GM21529 (cell line): ENCODE results near the gene SLC9A3.
"Not testable (repeated sequence)": the region's sequence is repeated elsewhere in the genome, so short reads cannot be mapped to it uniquely, and the experiment has no call there.

Source experiments
- ATAC-seq: cut with Tn5 transposase; IDR thresholded peaks from one replicate; pipeline ENCODE4 v1.9.1; 2021; ENCODE audit not compliant: unreplicated experiment

Gene SLC9A3

DNA sequence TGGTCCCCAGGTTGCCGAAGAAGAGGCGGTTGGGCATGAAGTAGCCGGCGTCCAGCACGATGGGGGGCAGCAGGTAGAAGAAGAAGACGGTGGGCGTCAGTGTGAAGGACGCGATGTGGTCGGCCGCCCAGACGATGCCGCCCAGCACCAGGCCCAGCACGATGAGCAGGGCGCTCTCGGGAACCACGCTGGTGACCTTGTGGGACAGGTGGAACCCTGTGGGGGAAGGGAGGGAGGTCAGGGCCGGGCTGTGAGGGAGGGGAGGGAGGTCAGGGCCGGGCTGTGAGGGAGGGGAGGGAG, 32.4 kb downstream of the SLC9A3 start:
- ATAC-seq: no peak

DNA sequence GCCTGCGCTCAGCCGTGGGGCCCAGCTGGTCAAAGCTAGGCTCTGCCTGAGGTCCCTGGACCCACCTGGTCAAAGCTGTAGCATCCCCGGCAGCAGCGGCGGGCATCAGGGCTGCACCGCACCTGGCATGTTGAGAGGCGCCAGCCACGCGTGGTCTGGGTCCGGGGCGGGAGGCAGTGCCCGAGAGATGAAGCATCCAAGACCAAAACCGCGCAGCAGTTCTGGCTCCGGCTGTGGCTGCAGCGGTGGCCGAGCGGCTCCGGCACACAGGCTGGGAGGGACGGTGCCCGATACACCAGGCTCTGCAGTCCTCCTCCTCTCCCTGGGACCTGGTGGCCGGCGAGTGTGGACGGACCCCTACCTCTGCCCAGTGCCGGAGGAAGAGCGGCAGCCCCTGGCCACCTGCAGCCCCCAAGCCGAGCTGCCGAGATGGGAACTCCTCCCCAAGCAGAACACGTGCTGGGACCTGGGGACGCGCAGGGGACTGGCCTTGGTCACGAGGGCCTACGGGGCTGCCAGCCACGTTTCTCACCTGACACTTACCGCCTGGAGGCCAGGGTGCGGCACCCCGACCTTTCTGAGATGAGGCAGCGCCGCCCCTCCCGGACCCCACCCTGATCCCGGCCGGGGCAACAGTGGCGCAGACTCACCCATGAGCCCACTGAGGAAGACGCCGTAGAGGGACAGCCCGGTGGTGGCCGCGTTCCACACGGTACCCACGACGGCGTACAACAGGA, 33.0 kb downstream of the SLC9A3 start:
- ATAC-seq: no peak

GRCh38 chr5:490116-491106, 33.8 kb downstream of the SLC9A3 start:
- ATAC-seq: no peak

DNA sequence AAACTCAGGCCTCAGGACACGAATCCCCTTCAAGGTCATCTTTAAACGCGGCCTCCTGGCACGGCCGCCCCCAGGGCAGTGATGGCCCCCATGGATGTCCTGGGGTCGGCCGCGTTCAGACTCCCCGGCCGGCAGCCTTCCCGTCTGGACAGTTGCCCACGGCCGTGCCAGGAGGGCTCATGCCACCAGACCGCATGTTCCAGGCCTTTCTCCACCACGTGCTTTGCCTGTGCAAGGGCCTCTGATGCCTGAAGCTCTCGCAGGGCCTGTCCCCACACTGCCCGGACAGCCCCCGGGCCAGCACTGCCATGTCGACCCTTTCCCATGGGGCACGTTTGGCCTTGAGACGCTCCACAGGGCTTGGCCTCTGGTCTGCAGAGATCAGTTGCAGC, 34.6 kb downstream of the SLC9A3 start:
- no peak for ATAC-seq

- no peak for ATAC-seq
Measured at GRCh38 chr5:488744-489688, 35.2 kb downstream of the SLC9A3 start.

GRCh38 chr5:488241-488640, 36.0 kb downstream of the SLC9A3 start:
- ATAC-seq: no peak

DNA sequence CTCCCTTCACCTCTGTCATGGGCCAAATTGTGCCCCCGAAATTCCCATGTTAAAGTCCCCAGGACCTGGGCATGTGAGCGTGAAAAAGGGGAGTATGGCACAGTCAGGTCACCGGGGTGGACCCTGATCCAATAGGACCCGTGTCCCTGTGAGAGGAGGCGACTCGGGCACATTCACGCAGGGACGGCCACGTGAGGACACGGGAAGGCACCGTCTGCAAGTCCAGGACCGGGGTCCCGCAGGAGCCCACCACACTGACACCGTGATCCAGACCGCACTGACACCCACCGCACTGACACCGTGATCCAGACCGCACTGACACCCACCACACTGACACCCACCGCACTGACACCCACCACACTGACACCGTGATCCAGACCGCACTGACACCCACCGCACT, 37.7 kb downstream of the SLC9A3 start:
- not testable (repeated sequence) for ATAC-seq

- no peak for ATAC-seq
Measured at GRCh38 chr5:485946-486491, 38.2 kb downstream of the SLC9A3 start.

- ATAC-seq: no peak
Measured at GRCh38 chr5:485113-485945, 38.9 kb downstream of the SLC9A3 start.

GRCh38 chr5:484556-484955, 39.7 kb downstream of the SLC9A3 start:
- ATAC-seq: no peak

- no peak for ATAC-seq
Measured at GRCh38 chr5:483434-484140, 40.7 kb downstream of the SLC9A3 start.

GRCh38 chr5:483011-483410, 41.2 kb downstream of the SLC9A3 start:
- no peak for ATAC-seq

GRCh38 chr5:482506-482905, 41.7 kb downstream of the SLC9A3 start:
- no peak for ATAC-seq

- no peak for ATAC-seq
Measured at GRCh38 chr5:482021-482420, 42.2 kb downstream of the SLC9A3 start.

GRCh38 chr5:481347-481746, 42.9 kb downstream of the SLC9A3 start:
- no peak for ATAC-seq

DNA sequence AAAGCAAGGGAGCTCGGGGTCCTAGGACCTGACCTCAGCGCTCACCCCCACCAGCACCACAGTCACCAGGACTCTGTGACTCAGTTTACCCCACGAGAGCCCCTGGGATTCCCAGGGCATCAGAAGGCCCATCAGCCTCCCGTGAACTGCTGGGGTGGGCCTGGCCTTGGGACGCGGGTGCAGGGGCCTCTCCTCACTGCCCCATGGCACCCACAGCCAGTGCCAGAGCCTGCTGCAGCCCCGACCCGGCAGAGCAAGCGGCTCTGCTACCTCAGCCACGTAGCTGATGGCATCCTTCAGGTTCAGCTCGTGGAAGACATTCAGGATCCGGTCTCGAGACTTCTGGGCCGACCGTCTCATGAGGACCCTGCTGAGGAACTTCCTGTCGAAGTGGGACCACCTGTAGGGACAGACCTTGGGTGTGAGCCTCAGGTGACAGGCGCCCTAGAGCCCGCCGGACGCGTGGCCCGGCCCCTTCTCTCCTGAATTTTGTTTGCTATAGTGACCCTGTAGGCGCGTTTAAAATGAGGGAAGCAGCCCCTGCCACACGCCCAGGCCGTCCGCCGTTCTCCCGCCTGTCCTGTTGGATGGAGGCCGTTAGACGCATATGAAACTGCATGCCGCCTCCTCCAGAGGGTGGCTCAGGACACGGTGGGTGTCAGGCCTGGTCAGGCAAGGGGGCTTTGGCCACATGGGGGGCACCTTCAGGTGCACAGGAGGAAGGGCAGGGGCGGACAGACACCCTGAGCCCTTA, 44.5 kb downstream of the SLC9A3 start:
- no peak for ATAC-seq

GRCh38 chr5:478982-479535, 45.2 kb downstream of the SLC9A3 start:
- ATAC-seq: no peak

DNA sequence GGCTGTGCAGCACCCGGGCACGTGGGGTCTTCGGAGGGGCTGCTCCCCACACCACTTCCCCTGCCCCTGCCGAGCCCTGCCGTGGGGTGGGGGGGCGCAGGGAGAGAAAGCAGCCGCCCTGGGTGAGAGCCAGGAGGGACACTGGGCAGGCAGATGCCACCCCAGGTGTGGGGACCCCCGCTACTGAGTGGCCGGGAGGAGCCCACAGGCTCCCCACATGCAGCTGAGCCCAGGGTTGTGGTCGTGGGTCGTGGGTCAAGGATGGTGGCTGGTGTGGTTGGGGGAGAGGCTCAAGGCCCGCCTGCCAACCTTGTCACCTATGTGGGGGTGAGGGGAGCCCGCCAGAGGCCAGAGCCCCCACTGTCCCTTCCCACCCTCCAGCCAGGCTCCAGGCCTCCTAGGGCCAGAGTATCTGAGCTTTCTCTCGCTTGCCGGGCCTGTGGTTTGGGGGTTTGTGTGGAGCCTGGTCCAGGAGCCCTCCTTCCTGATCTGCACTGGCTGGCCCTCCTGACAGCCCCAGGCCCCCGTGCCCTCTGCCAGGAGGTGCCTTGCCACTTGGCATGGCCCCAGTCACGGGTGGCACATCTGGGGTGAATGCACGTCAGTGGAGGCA, 45.8 kb downstream of the SLC9A3 start:
- no peak for ATAC-seq
